Astrocyte (in vitro differentiated cells and primary cell): ENCODE data around the gene CNN1. TPM values are rescaled to one million over a fixed set of nuclear protein-coding genes. Genes with fewer than 3 reads are reported as not detected.

Source experiments
- DNase-seq: peaks from one replicate; pipeline ENCODE4 v3.0.0-alpha.2; 2010; ENCODE audit warnings: low read depth
- FAIRE-seq: peaks from 2 replicates; lab custom pipeline; 2011; peaks lifted over from hg19 to GRCh38; lab: Jason Lieb, UNC
- H2AFZ ChIP-seq: 2 replicates; pipeline ENCODE4 v1.6.0; 2012; ENCODE audit warnings: low read depth, low read length, inconsistent platforms
- H3K27ac ChIP-seq: 2 replicates; pipeline ENCODE4 v1.5.1; 2011; ENCODE audit warnings: low read depth, low read length, inconsistent platforms
- H3K27me3 ChIP-seq: 2 replicates; pipeline ENCODE4 v1.6.0; 2011; ENCODE audit warnings: low read length, inconsistent platforms; ENCODE audit not compliant: insufficient read depth
- H3K36me3 ChIP-seq: 2 replicates; pipeline ENCODE4 v1.5.1; 2011; ENCODE audit warnings: low read length, inconsistent platforms; ENCODE audit not compliant: insufficient read depth
- H3K4me1 ChIP-seq: 2 replicates; pipeline ENCODE4 v1.5.1; 2011; ENCODE audit warnings: low read length, inconsistent platforms; ENCODE audit not compliant: insufficient read depth
- H3K4me2 ChIP-seq: 2 replicates; pipeline ENCODE4 v1.6.0; 2012; ENCODE audit warnings: low read length, inconsistent platforms
- H3K4me3 ChIP-seq: 2 replicates; pipeline ENCODE4 v1.5.1; 2011; ENCODE audit warnings: low read depth, mild to moderate bottlenecking, low read length, inconsistent platforms; ENCODE audit not compliant: insufficient read depth
- H3K79me2 ChIP-seq: 2 replicates; pipeline ENCODE4 v1.6.0; 2012; ENCODE audit warnings: mild to moderate bottlenecking, low read length, inconsistent platforms; ENCODE audit not compliant: insufficient read depth
- H3K9ac ChIP-seq: 2 replicates; pipeline ENCODE4 v1.6.0; 2012; ENCODE audit warnings: mild to moderate bottlenecking, low read length, inconsistent platforms
- H3K9me3 ChIP-seq: 2 replicates; pipeline ENCODE4 v1.5.1; 2012; ENCODE audit warnings: low read depth, mild to moderate bottlenecking, low read length, inconsistent platforms; ENCODE audit not compliant: insufficient read depth
- H4K20me1 ChIP-seq: 2 replicates; pipeline ENCODE4 v1.6.0; 2012; ENCODE audit warnings: low read length, inconsistent platforms; ENCODE audit not compliant: insufficient read depth
- H3K27ac Mint-ChIP-seq: one replicate; pipeline ENCODE4 v1.8.0; 2021; ENCODE audit warnings: mild to moderate bottlenecking, mixed read lengths; ENCODE audit not compliant: unreplicated experiment
- H3K27me3 Mint-ChIP-seq: one replicate; pipeline ENCODE4 v1.8.0; 2021; ENCODE audit warnings: low read depth, mixed read lengths; ENCODE audit not compliant: unreplicated experiment
- H3K36me3 Mint-ChIP-seq: one replicate; pipeline ENCODE4 v1.8.0; 2021; ENCODE audit warnings: low read depth, mixed read lengths; ENCODE audit not compliant: unreplicated experiment
- H3K4me1 Mint-ChIP-seq: one replicate; pipeline ENCODE4 v1.8.0; 2021; ENCODE audit warnings: low read depth, mixed read lengths; ENCODE audit not compliant: unreplicated experiment
- H3K4me3 Mint-ChIP-seq: one replicate; pipeline ENCODE4 v1.8.0; 2021; ENCODE audit warnings: mild to moderate bottlenecking, moderate library complexity, mixed read lengths; ENCODE audit not compliant: unreplicated experiment
- H3K9me3 Mint-ChIP-seq: one replicate; pipeline ENCODE4 v1.8.0; 2021; ENCODE audit warnings: mild to moderate bottlenecking, mixed read lengths; ENCODE audit not compliant: unreplicated experiment
- CTCF ChIP-seq: IDR thresholded peaks from 2 replicates; pipeline ENCODE4 v1.5.1; 2011; ENCODE audit warnings: low read depth, mild to moderate bottlenecking, inconsistent platforms, low read length, moderate library complexity; ENCODE audit not compliant: insufficient read depth
- EZH2 ChIP-seq: IDR thresholded peaks from 2 replicates; pipeline ENCODE4 v1.6.1; 2012; ENCODE audit warnings: mild to moderate bottlenecking, low read length, inconsistent platforms; ENCODE audit not compliant: insufficient read depth
- total RNA-seq: library from RNA; stranded (reverse); gene quantifications from 2 replicates; pipeline ENCODE4 v1.2.1, GENCODE V29; 2021

CNN1 gene
- total RNA-seq, 1 donor from 2014 or later: 236 TPM

- Mint-ChIP-seq H3K27me3 (no peaks in the 10 kb centered on the region), H3K36me3 (peaks cover 8% of the 10 kb centered on the region), H3K4me1 (no peaks in the 10 kb centered on the region), H3K27ac (no peak overlapping the region), H3K4me3 (no peak overlapping the region), H3K9me3 (no peaks in the 10 kb centered on the region)
- H3K27ac ChIP-seq: no peak overlapping the region
- no peak overlapping the region for H2AFZ ChIP-seq
- H3K36me3 ChIP-seq: no peaks in the 10 kb centered on the region
- no peaks in the 10 kb centered on the region for H3K9me3 ChIP-seq
- H3K4me3 ChIP-seq: no peak overlapping the region
- FAIRE-seq (no peak), DNase-seq (no peak)
- no peak overlapping the region for H3K9ac ChIP-seq
- H4K20me1 ChIP-seq: no peaks in the 10 kb centered on the region
- no peaks in the 10 kb centered on the region for H3K27me3 ChIP-seq
- H3K4me1 ChIP-seq: peaks cover 6% of the 10 kb centered on the region
- no peak overlapping the region for H3K4me2 ChIP-seq
- TF ChIP-seq EZH2: no peak
- no peak for TF ChIP-seq CTCF
- no peaks in the 10 kb centered on the region for H3K79me2 ChIP-seq
These were observed 28.2 kb upstream of the CNN1 start for GRCh38 chr19:11510444-11510843.

DNA sequence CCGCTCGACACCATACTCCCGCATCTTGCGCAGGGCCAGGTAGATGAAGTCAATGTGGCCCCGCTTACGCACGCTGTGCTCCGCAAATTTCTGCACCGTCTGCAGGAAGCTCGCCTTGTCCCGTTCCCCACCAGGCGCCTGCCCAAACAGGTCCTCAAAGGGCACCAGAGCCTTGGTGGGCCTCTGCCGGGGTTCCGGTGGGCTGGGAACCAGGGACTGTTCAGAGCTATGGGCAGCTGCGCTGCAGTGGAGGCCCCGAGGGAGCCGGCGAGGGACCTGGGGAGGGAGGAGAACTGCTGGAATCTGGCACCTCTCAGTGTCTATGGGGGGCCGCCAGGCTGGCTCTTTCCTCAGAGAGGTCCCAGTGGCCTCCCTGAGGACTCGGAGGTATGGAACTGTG, 24.7 kb upstream of the CNN1 start:
- no peak overlapping the region for H3K4me2 ChIP-seq
- no peaks in the 10 kb centered on the region for H3K79me2 ChIP-seq
- H3K9me3 ChIP-seq: no peaks in the 10 kb centered on the region
- DNase-seq (no peak), FAIRE-seq (no peak)
- no peak overlapping the region for H3K4me3 ChIP-seq
- no peak overlapping the region for H2AFZ ChIP-seq
- TF ChIP-seq EZH2 (no peak), CTCF (no peak)
- no peaks in the 10 kb centered on the region for H3K36me3 ChIP-seq
- Mint-ChIP-seq H3K36me3 (peaks cover 15% of the 10 kb centered on the region), H3K9me3 (no peaks in the 10 kb centered on the region), H3K27me3 (no peaks in the 10 kb centered on the region), H3K27ac (no peak overlapping the region), H3K4me3 (no peak overlapping the region), H3K4me1 (no peaks in the 10 kb centered on the region)
- H3K27ac ChIP-seq: no peak overlapping the region
- H3K9ac ChIP-seq: no peak overlapping the region
- no peaks in the 10 kb centered on the region for H4K20me1 ChIP-seq
- no peaks in the 10 kb centered on the region for H3K4me1 ChIP-seq
- no peaks in the 10 kb centered on the region for H3K27me3 ChIP-seq

- no peak overlapping the region for H3K27ac Mint-ChIP-seq
- Histone ChIP-seq H3K27me3 (no peaks in the 10 kb centered on the region), H3K9ac (no peak overlapping the region), H2AFZ (no peak overlapping the region), H3K4me3 (no peak overlapping the region), H3K4me2 (no peak overlapping the region), H3K27ac (no peak overlapping the region), H4K20me1 (no peaks in the 10 kb centered on the region), H3K36me3 (no peaks in the 10 kb centered on the region), H3K4me1 (no peaks in the 10 kb centered on the region), H3K9me3 (no peaks in the 10 kb centered on the region), H3K79me2 (no peaks in the 10 kb centered on the region)
- TF ChIP-seq CTCF (no peak), EZH2 (no peak)
- H3K36me3 Mint-ChIP-seq: peaks cover 12% of the 10 kb centered on the region
- H3K4me3 Mint-ChIP-seq: no peak overlapping the region
- DNase-seq (no peak), FAIRE-seq (no peak)
- no peaks in the 10 kb centered on the region for H3K4me1 Mint-ChIP-seq
- H3K9me3 Mint-ChIP-seq: no peaks in the 10 kb centered on the region
- no peaks in the 10 kb centered on the region for H3K27me3 Mint-ChIP-seq
These were observed 19.5 kb upstream of the CNN1 start for GRCh38 chr19:11519138-11519537.
